WI38 (cell line): ENCODE results near the gene CCDC116.

Experiments
- H3K4me3 ChIP-seq: 2 replicates; pipeline ENCODE4 v1.5.1; 2011; ENCODE audit warnings: low read depth, mild to moderate bottlenecking, control low read depth, low read length
- TF ChIP-seq, protein P1 (sequence below): IDR thresholded peaks from 2 replicates; pipeline ENCODE4 v1.5.1; 2012; ENCODE audit warnings: low read depth, mild to moderate bottlenecking, control low read depth, low read length

CCDC116 gene

DNA sequence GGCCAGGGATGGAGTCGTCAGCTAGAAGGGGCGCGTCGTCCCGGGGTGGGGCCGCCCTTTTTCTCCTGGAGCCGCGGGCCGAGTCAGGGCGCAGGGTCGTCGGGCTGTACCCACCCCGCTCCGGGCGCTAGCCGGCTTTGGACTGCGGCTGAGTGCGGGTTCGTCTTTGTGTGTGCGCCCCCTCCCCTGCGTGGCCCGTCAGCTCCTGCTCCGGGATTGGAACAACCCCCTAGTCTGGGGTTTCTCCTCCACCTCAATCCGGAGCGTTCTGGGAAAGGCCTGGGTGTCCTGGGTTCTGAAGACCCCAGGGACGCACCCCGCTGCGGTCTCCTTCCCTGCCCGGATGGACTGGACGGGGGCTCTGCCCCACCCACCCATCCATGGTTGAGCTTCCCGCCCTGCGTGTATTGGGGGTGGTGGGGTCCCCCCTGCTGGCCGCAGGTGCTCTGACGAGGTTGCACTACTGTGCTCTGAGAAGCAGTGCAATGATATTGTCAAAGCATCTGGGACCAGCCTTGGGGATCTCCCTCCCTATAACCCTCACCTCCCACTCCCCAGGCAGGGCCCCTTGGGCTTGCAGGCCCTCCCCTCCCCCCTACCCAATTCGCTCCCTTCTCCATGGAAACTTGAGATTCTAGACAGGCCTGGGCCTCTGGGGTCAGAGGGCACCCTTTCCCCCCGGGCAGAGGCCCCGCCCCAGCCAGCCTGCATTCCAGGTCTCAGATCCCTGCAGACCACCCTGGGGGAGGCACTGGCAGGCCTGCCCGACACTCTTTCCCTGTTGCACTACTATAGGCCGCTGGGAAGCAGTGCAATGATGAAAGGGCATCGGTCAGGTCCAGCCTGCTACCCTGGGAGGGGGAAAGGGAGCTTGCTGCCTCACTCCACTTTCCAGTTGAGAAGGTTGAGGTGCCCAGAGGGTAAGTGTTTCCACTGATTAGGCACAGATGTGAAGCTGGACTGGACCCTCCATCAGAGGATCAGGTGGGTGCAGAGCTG lies 20.3 kb downstream of the CCDC116 start:
- TF ChIP-seq, protein P1, sequence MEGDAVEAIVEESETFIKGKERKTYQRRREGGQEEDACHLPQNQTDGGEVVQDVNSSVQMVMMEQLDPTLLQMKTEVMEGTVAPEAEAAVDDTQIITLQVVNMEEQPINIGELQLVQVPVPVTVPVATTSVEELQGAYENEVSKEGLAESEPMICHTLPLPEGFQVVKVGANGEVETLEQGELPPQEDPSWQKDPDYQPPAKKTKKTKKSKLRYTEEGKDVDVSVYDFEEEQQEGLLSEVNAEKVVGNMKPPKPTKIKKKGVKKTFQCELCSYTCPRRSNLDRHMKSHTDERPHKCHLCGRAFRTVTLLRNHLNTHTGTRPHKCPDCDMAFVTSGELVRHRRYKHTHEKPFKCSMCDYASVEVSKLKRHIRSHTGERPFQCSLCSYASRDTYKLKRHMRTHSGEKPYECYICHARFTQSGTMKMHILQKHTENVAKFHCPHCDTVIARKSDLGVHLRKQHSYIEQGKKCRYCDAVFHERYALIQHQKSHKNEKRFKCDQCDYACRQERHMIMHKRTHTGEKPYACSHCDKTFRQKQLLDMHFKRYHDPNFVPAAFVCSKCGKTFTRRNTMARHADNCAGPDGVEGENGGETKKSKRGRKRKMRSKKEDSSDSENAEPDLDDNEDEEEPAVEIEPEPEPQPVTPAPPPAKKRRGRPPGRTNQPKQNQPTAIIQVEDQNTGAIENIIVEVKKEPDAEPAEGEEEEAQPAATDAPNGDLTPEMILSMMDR, result no peak
- peak overlapping the region; percentile 82 for H3K4me3 ChIP-seq

DNA sequence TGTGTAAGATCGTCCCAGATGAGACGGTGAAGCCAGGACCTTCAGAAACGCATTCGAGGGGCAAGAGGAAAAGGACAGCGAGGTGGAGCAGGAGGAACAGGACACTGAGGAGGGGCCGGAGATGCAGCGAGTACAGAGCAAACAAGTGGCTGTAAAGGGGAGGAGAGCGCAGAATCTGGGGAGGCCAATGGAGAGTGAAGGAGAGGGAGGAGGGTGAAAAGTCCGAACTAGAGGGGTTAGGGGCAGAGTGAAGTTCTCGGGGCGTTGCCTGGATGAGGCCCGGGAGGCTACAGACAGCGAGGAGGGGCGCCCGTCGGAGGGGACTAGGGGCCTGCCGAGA lies 24.4 kb downstream of the CCDC116 start:
- TF ChIP-seq, protein P1, result no peak
- peak overlapping the region; percentile 60 for H3K4me3 ChIP-seq

DNA sequence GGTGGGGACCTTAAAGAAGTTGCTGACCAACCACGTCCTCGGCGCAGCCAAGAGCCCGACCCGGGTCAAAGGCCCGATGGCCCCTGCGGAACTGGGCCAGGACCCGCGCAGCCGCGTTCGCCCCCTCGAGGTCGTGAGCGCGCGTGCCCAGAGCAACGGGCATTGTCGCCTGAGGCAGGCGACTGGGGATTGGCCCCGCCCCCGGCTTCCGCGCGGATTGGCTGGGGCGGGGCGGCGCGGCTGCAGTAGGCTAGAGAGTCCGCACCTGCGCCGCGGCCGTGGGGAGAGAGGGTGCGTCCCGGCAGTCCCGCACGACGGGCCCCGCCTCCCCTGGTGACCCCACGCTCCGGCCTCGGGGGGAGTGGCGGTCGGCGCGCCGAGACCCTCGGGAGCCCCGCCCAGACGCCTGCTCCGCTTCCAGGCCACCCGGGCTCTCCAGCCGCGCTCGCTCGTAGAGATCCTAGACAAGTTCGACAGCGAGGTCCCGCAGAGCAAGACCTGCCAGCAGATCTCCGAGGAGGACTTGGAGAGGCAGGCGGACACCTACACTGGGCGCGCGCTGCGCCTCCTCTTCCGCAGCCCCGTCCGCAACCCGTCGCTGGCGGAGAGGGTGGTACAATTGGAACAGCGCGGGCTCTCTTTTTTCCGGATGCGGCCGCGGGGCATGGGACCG lies 24.9 kb downstream of the CCDC116 start:
- TF ChIP-seq, protein P1, result 0 out of 2 replicates have a peak, but pooled peaks have one; percentile 8
- H3K4me3 ChIP-seq, result peak overlapping the region; percentile 60

DNA sequence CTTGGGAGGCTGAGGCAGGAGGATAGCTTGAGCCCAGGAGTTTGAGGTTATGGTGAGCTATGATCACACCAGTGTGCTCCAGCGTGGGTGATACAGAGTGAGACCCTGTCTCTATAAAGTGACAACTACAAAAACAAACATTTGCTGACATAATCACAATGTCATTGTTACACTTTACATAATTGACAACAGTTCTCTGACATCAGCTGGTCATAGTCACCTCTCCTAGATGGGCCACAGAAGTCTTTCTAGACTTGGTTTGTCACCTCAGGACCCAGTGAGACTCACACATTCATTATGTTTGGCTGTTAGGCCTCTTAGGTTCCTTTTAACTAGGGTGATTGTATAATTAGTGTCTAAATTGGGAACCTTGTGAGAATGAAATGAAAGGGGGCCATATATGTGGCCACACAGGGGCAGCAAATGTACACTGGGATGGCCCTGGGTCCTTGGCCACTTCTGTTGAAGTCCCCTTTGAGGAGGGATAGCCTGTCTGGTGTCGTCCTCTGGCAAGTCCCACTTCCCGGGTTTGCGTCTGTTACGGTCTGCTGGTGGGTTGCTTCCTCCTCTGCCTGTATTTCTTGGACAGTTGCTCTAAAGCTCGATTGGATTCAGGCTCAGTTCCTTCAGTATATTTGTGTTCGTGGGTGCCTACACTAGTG lies 27.4 kb downstream of the CCDC116 start:
- H3K4me3 ChIP-seq, result no peak overlapping the region
- TF ChIP-seq, protein P1, result no peak

DNA sequence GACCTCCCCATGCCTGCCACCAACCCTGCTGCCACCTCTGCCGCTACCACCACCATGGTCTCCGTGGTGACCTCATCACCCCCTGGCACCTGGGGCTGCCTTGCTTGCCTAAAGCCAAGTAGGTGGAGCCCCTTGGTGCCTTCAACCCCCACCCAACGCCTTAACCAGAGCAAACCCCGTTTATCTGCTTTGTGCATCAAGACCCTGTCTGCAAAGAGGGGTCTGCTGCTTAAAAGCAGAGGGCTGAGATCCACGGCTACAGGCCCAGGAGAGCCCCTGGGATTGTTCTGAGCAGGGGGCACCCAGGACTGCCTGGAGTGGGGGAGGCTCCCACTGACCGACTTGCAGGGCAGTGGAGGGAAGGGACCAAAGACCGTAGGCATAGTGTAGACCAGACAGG lies 28.3 kb downstream of the CCDC116 start:
- TF ChIP-seq, protein P1, result no peak
- no peak overlapping the region for H3K4me3 ChIP-seq

DNA sequence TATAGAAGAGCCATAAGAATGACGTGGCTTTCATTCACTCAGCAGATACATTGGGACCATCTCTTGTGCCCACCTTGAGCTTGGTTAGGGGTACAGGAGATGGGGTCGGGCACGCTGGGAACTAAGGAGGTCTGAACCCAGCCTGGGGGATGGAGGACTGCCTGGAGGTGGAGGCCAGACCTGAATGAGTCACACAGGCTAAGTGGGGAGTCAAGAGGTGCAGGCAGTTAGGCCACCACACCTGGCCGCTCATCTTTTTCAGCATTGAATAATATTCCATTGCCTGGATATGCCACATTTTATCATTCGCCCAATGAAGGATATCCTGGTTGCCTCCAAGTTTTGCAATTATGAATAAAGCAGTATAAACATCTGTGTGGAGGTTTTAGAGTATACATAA lies 29.4 kb downstream of the CCDC116 start:
- no peak overlapping the region for H3K4me3 ChIP-seq
- TF ChIP-seq, protein P1, result no peak

DNA sequence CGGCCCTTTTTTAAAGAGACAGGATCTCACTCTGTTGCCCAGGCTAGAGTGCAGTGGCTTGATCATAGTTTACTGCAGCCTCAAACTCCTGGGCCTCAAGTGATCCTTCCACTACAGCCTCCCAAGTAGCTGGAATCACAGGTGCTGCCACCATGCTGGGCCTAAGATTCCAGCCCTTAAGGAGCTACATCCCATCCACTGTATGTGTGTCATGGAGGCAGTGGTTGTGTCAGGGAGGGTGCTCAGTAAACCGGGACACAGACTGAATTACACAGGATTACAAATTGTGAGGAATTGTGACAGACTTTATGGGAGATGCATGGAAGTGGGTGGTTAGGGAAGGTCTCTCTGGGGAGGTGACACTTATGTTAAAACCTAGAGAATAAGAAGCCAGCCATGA lies 31.2 kb downstream of the CCDC116 start:
- H3K4me3 ChIP-seq, result no peak overlapping the region
- TF ChIP-seq, protein P1, result no peak
